ENCODE measurements around the gene ALS2CL.

The ALS2CL gene

GRCh38 chr3:46664971-46665762, 28.3 kb downstream of the ALS2CL start:
- DNase-seq (ENCODE audit: low spot score) = no peak

- DNase-seq (ENCODE audit: low spot score) = no peak
Observed at GRCh38 chr3:46664188-46664970, 29.1 kb downstream of the ALS2CL start.

- DNase-seq (ENCODE audit: low spot score) = no peak
Observed at GRCh38 chr3:46663591-46664135, 29.8 kb downstream of the ALS2CL start.

GRCh38 chr3:46662771-46663551, 30.5 kb downstream of the ALS2CL start:
- no peak for DNase-seq (ENCODE audit: low spot score)

GRCh38 chr3:46661776-46662766, 31.4 kb downstream of the ALS2CL start:
- DNase-seq (ENCODE audit: low spot score) = no peak

- DNase-seq (ENCODE audit: low spot score) = no peak
Observed at GRCh38 chr3:46660543-46661523, 32.6 kb downstream of the ALS2CL start.

- DNase-seq (ENCODE audit: low spot score) = no peak
Observed at GRCh38 chr3:46660003-46660402, 33.5 kb downstream of the ALS2CL start.

GRCh38 chr3:46659285-46659684, 34.2 kb downstream of the ALS2CL start:
- DNase-seq (ENCODE audit: low spot score) = no peak

- no peak for DNase-seq (ENCODE audit: low spot score)
Observed at GRCh38 chr3:46656778-46657556, 36.5 kb downstream of the ALS2CL start.

GRCh38 chr3:46655271-46655670, 38.2 kb downstream of the ALS2CL start:
- no peak for DNase-seq (ENCODE audit: low spot score)

GRCh38 chr3:46651084-46651483, 42.4 kb downstream of the ALS2CL start:
- no peak for DNase-seq (ENCODE audit: low spot score)

GRCh38 chr3:46649436-46649835, 44.0 kb downstream of the ALS2CL start:
- no peak for DNase-seq (ENCODE audit: low spot score)

GRCh38 chr3:46648096-46648495, 45.4 kb downstream of the ALS2CL start:
- no peak for DNase-seq (ENCODE audit: low spot score)

- DNase-seq (ENCODE audit: low spot score) = no peak
Observed at GRCh38 chr3:46646700-46647099, 46.8 kb downstream of the ALS2CL start.

GRCh38 chr3:46643701-46644100, 49.8 kb downstream of the ALS2CL start:
- no peak for DNase-seq (ENCODE audit: low spot score)

- no peak for DNase-seq (ENCODE audit: low spot score)
Observed at GRCh38 chr3:46642971-46643370, 50.5 kb downstream of the ALS2CL start.

- no peak for DNase-seq (ENCODE audit: low spot score)
Observed at GRCh38 chr3:46640927-46641326, 52.6 kb downstream of the ALS2CL start.

- DNase-seq (ENCODE audit: low spot score) = no peak
Observed at GRCh38 chr3:46639221-46639620, 54.3 kb downstream of the ALS2CL start.

GRCh38 chr3:46634856-46635255, 58.6 kb downstream of the ALS2CL start:
- no peak for DNase-seq (ENCODE audit: low spot score)
